Vagina (tissue), 2 donors: ENCODE measurements around the gene PCBP3.

Experiments used
- POLR2A ChIP-seq, 2 donors: fragments of 450-650 bp; IDR thresholded peaks; one replicate each; pipeline ENCODE4 v1.6.1; 2017; ENCODE audit warnings: antibody characterized with exemption in 2 of 2, mild to moderate bottlenecking in 2 of 2, moderate library complexity in 2 of 2
- POLR2AphosphoS5 ChIP-seq, 2 donors: sonication (generic); formaldehyde crosslinking; IDR thresholded peaks; one replicate each; pipeline ENCODE4 v1.9.0; 2017; ENCODE audit warnings: antibody characterized with exemption in 2 of 2, mild to moderate bottlenecking in 2 of 2, low read depth in 1 of 2; ENCODE audit not compliant: insufficient read depth in 1 of 2
- TF ChIP-seq, protein P1 (sequence below), 3 experiments: fragments of 450-650 bp in 2 of 3; fragments of 200-600 bp in 1 of 3; sonication (generic) in 1 of 3; IDR thresholded peaks; one replicate each; pipeline ENCODE4 v1.5.1; 2017 to 2019; ENCODE audit warnings: antibody characterized with exemption in 3 of 3, mild to moderate bottlenecking in 2 of 3, moderate library complexity in 2 of 3

DNA sequence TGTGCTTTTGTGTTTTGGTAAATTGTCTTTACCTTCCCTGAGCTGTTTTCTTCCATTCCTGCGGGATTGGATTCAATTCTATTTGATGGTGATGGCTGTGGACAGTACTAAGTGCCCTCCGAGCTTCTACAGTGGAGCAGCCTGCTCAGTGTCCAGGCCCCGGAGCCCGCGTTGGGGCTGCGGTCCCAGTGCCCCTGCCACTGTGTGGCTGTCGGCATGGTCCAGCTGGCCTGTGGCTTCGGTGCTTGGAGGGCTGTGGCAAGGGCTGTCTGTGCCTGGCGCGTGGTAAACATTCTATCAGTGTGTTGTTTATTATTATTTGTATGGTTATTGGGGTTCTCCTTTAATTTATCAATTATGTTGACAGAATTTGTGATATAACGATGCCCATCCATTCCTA, 228.9 kb downstream of the PCBP3 start:
- TF ChIP-seq, protein P1, sequence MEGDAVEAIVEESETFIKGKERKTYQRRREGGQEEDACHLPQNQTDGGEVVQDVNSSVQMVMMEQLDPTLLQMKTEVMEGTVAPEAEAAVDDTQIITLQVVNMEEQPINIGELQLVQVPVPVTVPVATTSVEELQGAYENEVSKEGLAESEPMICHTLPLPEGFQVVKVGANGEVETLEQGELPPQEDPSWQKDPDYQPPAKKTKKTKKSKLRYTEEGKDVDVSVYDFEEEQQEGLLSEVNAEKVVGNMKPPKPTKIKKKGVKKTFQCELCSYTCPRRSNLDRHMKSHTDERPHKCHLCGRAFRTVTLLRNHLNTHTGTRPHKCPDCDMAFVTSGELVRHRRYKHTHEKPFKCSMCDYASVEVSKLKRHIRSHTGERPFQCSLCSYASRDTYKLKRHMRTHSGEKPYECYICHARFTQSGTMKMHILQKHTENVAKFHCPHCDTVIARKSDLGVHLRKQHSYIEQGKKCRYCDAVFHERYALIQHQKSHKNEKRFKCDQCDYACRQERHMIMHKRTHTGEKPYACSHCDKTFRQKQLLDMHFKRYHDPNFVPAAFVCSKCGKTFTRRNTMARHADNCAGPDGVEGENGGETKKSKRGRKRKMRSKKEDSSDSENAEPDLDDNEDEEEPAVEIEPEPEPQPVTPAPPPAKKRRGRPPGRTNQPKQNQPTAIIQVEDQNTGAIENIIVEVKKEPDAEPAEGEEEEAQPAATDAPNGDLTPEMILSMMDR (IDR thresholded peaks at IDR 0.05) = no peak
- TF ChIP-seq POLR2A (IDR thresholded peaks at IDR 0.05) = no peak
- no peak for TF ChIP-seq POLR2AphosphoS5 (IDR thresholded peaks at IDR 0.05; ENCODE audit: insufficient read depth in 1 of 2, low read depth in 1 of 2)
